Stimulated activated naive CD8-positive, alpha-beta T cell treated with anti-CD3 and anti-CD28 coated beads, Interleukin-15, Interleukin-2, amounts not matched to agents 100 U/mL and 50 U/mL, for 24 hours (primary cell): Measurements from ENCODE around the gene DIP2A.
"Not testable (repeated sequence)": the region's sequence is repeated elsewhere in the genome, so short reads cannot be mapped to it uniquely, and the experiment has no call there.

ENCODE experiments used
- ATAC-seq: fragments of 150-1000 bp; cut with Tn5 transposase; one replicate; pipeline ENCODE4 v1.10.0; 2021
- DNase-seq: peaks from one replicate; pipeline ENCODE4 v3.0.0; 2021

The DIP2A gene

GRCh38 chr21:46448108-46448507, 10.6 kb upstream of the DIP2A start:
- ATAC-seq = no peak
- no peak for DNase-seq

- not testable (repeated sequence) for ATAC-seq, DNase-seq
Measured at GRCh38 chr21:46448855-46449254, 9.8 kb upstream of the DIP2A start.

- DNase-seq = no peak
- no peak for ATAC-seq
Measured at GRCh38 chr21:46452710-46453109, 6.0 kb upstream of the DIP2A start.

GRCh38 chr21:46454142-46454541, 4.5 kb upstream of the DIP2A start:
- ATAC-seq (no peak), DNase-seq (no peak)

- DNase-seq (no peak), ATAC-seq (no peak)
Measured at GRCh38 chr21:46454634-46455390, 3.9 kb upstream of the DIP2A start.

GRCh38 chr21:46455575-46456385, 2.9 kb upstream of the DIP2A start:
- ATAC-seq (no peak), DNase-seq (no peak)

GRCh38 chr21:46456750-46457149, 1.9 kb upstream of the DIP2A start:
- no peak for DNase-seq
- ATAC-seq = no peak

- ATAC-seq (peak; percentile 13), DNase-seq (peak; percentile 54)
Measured at GRCh38 chr21:46457801-46458314, 833 bp upstream of the DIP2A start.

- DNase-seq = no peak
- ATAC-seq = no peak
Measured at GRCh38 chr21:46459024-46459355, 299 bp downstream of the DIP2A start.

- no peak for ATAC-seq
Measured at GRCh38 chr21:46459356-46460112, 843 bp downstream of the DIP2A start.

GRCh38 chr21:46461909-46462308, 3.2 kb downstream of the DIP2A start:
- ATAC-seq (no peak), DNase-seq (no peak)

More at GRCh38 chr21:46459356-46460112, 843 bp downstream of the DIP2A start:
- peak; percentile 37 for DNase-seq

- ATAC-seq = not testable (repeated sequence)
Measured at GRCh38 chr21:46465153-46465552, 6.5 kb downstream of the DIP2A start.

GRCh38 chr21:46465651-46466050, 7.0 kb downstream of the DIP2A start:
- ATAC-seq = no peak

More at GRCh38 chr21:46465153-46465552, 6.5 kb downstream of the DIP2A start:
- not testable (repeated sequence) for DNase-seq

GRCh38 chr21:46468108-46468774, 9.6 kb downstream of the DIP2A start:
- peak; percentile 68 for ATAC-seq

More at GRCh38 chr21:46465651-46466050, 7.0 kb downstream of the DIP2A start:
- no peak for DNase-seq

GRCh38 chr21:46469275-46469674, 10.6 kb downstream of the DIP2A start:
- DNase-seq = no peak
- no peak for ATAC-seq

More at GRCh38 chr21:46468108-46468774, 9.6 kb downstream of the DIP2A start:
- no peak for DNase-seq

GRCh38 chr21:46471514-46471913, 12.8 kb downstream of the DIP2A start:
- no peak for ATAC-seq

GRCh38 chr21:46472246-46472645, 13.6 kb downstream of the DIP2A start:
- DNase-seq = no peak
- ATAC-seq = no peak

More at GRCh38 chr21:46471514-46471913, 12.8 kb downstream of the DIP2A start:
- no peak for DNase-seq

- DNase-seq = no peak
- ATAC-seq = no peak
Measured at GRCh38 chr21:46474382-46474781, 15.7 kb downstream of the DIP2A start.

- ATAC-seq = no peak
- DNase-seq = no peak
Measured at GRCh38 chr21:46475296-46475695, 16.6 kb downstream of the DIP2A start.

- no peak for ATAC-seq
Measured at GRCh38 chr21:46477765-46478164, 19.1 kb downstream of the DIP2A start.

GRCh38 chr21:46478910-46479309, 20.2 kb downstream of the DIP2A start:
- no peak for DNase-seq

More at GRCh38 chr21:46477765-46478164, 19.1 kb downstream of the DIP2A start:
- no peak for DNase-seq

GRCh38 chr21:46480466-46480865, 21.8 kb downstream of the DIP2A start:
- ATAC-seq = no peak
- DNase-seq = no peak

More at GRCh38 chr21:46478910-46479309, 20.2 kb downstream of the DIP2A start:
- ATAC-seq = no peak
